Femur (tissue), 1 donor: ENCODE measurements around the gene LRRC3C.

Experiments used
- DNase-seq: peaks from one replicate; pipeline ENCODE4 v3.0.0-alpha.2; 2017

The LRRC3C gene

DNA sequence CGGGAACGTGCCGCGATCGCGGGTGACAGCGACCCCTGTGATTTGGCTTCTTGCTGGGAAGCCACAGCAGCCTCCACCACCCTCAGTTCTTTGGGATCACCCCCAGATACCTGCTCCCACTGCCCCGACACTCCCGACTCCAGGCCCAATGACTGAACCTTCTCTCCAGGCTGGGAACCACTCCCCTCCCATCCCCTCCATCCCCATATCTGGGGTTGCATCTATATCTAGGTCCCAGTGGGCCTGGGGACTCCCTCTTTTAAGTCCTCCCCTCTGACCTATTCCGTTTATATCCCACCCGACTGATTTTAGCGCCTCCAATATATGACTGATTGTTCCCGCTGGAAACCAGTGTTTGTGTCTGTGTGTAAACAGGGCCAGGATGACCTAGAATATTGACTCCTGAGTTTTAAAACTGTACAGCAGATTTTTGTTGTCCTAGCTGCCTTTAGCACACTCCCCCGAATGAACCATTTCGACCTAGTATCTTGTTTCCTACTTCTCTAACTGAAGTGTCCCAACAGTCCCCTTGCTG lies 53.7 kb downstream of the LRRC3C start:
- DNase-seq, result no peak

DNA sequence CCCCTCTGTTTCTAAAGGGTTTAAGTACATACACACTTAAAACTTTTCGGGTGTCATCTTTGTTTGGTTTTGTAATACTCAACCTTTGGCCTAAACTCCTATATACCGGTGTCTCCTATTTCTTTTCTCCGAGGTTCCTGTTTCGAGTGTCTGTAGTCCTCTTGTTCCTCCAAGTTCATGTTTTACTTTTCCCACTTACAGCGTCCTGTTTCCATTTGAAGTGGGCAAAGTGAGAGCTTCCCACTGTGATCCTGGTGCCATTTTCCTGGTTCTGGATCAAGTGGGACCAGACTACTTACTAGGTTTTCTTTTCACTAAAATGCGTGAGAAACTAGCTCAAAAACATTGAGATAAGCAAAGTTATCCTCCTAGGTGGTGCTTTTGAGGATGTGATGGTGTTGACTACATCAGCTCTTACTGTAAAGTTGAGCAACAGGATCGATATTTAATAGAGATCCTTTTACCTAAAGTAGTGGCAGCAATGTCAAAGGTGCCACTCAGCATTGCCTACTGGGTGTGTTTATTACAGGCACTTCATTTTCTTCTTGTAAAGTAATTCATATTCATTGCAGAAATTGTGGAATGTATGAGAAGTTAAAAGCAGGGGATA lies 54.3 kb downstream of the LRRC3C start:
- DNase-seq, result no peak

- DNase-seq, result no peak
These were observed 60.8 kb downstream of the LRRC3C start for GRCh38 chr17:39988206-39988810.

GRCh38 chr17:39994448-39994847 lies 66.9 kb downstream of the LRRC3C start:
- no peak for DNase-seq
